GM21528 (cell line): ENCODE measurements around the gene CCL7.

Experiments
- ATAC-seq: cut with Tn5 transposase; IDR thresholded peaks from one replicate; pipeline ENCODE4 v1.9.1; 2021; ENCODE audit warnings: mild to moderate bottlenecking, moderate library complexity; ENCODE audit not compliant: unreplicated experiment, low FRiP score

The CCL7 gene

DNA sequence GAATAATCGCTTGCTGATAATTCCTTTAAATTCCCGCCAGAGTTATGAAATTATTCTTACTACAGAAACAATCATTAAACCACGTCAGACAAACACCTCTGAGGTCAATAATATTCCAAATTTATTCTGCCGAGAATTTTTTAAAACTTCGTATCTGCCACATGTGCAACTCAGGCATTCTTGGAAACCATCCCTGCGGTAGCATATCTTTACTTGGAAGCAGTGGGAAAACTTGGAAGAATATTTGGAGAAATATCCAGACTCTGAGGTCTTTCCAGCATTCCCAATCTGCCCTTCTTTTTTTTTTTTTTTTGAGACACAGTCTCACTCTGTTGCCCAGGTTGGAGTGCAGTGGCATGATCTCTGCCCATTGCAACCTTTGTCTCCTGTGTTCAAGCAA lies 13.6 kb downstream of the CCL7 start:
- ATAC-seq: no peak

DNA sequence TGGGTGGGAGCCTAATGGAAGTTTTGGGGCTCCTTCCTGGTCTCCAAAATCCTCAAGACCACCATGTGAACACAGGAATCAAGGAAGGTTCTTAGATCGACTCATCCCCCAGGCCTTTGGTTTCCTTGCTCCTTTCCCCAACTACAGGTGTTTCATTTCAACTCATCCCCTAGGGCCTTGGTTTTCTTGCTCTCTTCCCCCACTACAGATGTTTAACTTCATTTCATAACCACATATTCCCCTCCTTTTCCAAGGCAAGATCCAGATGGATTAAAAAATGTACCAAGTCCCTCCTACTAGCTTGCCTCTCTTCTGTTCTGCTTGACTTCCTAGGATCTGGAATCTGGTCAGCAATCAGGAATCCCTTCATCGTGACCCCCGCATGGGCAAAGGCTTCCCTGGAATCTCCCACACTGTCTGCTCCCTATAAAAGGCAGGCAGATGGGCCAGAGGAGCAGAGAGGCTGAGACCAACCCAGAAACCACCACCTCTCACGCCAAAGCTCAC lies 15.3 kb downstream of the CCL7 start, which contains the start of gene CCL11:
Gene CCL11, plus strand, starts transcription at position 457 of the 507 bp plus-strand sequence. CDS start 67 bp downstream, outside the sequence.
- ATAC-seq: no peak

DNA sequence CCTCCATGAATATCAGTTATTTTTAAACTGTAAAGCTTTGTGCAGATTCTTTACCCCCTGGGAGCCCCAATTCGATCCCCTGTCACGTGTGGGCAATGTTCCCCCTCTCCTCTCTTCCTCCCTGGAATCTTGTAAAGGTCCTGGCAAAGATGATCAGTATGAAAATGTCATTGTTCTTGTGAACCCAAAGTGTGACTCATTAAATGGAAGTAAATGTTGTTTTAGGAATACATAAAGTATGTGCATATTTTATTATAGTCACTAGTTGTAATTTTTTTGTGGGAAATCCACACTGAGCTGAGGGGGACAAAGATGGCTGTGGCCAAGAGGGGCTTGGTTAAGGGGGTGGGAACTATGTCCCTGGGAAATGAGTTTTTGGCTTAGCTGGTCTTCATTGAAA lies 17.9 kb downstream of the CCL7 start:
- no peak for ATAC-seq

DNA sequence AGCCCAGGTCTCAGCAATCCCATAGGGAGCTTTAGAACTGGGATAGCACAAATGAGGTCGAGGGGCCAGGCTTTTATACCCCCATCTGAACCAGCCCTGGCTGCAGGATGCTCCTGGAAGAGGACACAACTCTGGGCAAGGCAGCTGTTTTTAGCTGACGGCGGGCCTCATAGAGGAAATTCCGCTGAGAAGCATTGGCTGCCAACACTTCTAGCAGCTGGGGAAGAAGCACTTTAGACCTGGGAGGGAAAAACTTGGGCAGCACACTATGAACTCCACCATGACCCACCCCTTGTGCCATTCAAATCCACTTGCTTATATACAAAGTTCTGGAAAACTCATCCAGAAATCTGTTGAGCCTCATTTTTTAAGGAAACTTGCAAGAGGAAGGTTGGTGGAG lies 20.6 kb downstream of the CCL7 start:
- no peak for ATAC-seq

DNA sequence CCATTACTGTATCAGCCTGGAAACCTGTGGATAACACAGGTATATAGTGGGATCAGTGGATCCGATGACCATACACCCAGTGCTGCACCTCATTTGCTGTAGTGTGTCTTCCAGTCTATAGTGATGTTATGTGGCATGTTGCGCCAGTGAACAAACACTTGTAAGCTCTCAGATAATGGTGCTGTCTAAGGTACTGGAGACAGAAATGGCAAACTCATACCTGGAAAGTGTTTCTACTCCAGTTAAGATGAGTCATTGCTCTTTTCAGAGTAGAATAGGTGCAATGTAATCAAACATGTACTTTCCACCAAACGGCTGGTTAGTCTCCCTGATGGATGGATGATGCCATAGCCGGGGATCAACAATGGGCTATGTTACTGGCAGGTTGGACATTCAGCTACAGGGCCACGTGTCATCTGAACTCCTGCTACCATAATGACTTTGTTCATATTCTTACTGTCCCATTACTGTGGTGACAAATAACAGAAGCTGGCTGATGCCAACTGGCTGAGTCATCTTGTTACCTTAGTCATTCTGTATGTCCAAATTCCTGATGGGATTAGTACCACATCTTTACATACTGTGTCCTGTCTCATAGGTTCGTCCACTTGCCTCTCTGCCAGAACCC lies 21.8 kb downstream of the CCL7 start:
- no peak for ATAC-seq

DNA sequence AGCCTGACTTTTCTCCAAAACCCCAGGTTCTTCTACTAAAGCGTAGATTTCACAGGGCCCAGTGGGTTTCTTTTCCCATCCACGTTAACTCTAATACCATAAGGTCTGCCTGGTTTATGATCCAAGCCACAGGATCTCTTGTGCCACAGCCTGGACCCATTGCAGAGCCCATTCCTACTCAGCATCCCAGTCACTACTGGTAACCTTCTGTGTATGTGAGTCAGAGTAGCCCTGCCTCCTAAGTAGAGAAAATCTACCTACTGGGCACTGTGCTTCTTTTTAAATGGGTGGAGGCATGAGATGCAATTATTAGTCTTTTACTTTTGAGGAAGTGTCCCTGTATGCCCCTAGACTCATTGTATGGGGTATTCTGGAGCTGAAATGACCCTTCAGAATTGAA lies 29.0 kb downstream of the CCL7 start:
- ATAC-seq: no peak

DNA sequence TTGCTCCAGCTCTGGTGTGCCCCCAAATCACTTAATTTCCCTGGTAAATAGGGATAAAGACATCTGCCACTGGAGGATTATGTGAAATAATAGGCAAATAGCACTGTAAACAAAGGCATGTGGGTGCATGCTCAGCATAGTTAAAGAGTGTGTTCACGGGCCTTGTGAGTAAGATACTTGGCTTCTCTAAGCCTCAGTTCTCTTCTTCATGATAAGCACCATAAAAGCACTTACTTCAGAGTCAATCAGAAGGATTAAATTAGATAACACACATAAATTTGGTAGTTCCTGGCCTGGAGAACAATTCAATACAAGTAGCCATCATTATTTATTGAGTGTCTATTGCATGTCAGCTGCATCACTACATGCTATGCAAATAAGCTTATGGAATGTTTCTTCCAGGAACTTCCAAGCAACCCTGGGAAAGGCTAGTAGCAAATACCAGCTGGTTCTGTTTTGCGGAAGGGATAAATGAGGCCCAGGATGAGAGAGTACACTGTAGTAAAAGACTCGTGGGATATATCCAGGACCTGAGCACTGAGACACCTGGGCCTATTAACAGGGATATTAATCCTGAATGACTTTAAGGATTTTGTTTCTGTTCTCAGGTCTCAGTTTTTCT lies 30.0 kb downstream of the CCL7 start:
- ATAC-seq: no peak

DNA sequence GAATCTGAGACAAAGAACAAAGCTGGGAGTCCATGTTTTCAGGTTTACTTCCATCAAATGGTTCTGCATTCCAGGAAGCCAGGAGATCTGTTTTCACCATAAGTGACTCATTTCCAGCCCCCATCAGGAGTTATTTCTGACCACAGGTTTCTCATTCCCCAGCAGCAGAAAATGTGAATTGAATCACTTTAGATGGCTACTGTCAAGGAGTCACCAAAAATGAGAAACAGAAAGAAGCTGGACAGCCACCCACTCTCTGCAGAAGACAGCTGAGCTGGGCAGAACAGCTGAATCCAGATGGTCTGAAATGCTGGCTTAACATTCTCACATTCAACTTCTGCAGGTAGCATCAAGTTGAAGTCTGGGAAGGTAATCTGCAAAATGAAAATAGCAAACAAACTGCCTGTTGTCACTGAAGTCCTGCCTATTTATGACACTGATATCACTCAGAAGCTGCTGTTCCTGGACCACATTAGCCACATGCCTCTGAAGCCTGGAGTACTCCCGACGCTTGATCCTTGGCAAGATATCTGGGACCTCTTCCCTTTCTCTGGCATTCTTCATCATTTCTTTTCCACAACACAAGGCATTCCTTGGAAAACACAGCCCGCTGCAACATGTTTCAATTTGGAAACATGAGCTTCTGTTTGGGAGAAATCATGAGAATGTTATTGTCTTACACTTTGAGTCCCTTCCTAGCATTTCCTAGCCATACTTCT lies 30.8 kb downstream of the CCL7 start:
- ATAC-seq: no peak

DNA sequence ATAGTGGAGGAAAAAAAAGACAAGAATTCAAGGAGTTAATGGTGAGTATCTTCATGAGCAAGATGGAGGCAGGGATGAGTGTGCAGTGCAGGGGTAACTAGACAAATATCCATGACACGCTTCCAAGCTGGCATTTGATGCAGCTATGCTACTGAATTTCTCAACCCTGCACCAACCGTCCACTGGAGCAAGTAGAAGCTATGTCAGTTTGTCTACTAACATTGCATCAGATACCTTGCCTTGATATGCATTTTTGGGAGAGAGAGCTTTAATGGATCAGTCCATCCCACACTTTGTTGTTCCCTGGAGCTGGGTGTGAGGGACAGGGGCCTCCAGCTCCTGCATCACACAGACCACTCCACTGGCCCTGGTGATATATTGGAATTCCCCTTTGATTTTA lies 32.0 kb downstream of the CCL7 start:
- no peak for ATAC-seq

DNA sequence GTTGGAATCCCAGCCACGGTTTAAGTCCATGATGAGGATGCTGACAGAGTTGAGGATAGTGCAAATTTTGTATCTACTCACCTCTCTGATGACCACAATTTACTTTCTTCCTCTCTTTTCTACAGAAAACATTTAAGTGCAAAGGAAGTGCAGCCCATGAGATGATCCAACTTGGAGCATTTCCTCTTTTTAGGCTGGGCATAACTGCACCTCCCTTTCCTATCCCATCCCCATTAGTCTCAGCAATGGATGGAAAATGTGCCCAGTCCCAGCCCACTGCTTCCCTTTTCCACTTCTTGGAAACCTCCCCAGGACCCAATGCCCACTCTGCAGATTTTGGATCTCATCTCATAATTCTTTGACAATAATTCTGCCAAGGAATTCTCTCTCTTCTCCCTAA lies 32.6 kb downstream of the CCL7 start:
- no peak for ATAC-seq

DNA sequence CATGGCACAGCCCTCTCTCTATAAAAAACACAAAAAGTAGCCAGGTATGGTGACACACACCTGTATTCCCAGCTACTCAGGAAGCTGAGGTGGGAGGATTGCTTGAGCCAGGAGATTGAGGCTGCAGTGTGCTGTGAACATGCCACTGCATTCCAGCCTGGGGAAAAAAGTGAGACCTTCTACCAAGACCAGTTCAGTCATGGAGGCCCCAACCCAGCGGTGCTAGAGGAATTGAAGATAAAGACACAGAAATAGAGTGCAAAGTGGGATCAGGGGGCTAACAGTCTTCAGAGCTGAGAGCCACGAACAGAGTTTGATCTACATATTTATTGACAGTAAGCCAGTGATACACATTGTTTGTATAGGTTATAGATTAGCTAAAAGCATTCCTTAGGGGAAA lies 33.6 kb downstream of the CCL7 start:
- no peak for ATAC-seq

DNA sequence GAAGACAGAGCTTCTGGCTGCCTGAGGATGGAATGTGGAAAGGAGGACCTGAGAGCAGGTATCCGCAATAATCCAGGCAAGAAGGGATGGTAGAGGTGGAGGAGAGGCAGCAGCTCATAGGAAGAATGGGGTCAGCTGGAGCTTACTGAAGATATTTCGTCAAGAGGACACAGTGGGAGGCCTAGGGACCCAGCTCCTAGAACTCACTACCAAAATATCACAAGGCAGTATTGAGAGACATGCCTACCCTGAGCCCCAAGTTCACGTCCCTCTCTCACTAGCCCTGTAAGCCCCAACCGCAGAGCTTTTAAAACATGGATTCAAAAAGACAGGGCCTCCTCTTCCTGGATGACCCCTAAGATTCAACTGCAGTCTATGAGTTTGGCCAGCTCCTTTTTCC lies 35.0 kb downstream of the CCL7 start:
- ATAC-seq: no peak

DNA sequence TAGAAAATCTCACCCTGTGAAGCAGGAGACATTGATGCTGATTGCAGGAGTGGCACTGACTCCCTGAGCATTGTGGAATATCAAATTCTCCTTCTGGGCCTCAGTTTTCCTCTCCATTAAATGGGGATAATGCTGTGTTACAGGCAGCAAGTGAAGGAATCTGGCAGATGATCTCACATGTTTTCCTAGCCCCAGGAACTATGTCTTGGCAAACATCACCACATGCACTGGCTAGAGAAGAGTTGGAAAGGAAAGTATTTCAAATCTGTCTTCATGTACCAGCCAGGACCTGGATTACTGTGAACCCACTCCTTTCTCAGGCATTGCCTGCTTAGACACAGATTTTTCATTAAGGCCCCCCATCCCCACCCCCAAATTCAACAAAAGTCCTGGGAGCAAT lies 35.6 kb downstream of the CCL7 start:
- no peak for ATAC-seq

DNA sequence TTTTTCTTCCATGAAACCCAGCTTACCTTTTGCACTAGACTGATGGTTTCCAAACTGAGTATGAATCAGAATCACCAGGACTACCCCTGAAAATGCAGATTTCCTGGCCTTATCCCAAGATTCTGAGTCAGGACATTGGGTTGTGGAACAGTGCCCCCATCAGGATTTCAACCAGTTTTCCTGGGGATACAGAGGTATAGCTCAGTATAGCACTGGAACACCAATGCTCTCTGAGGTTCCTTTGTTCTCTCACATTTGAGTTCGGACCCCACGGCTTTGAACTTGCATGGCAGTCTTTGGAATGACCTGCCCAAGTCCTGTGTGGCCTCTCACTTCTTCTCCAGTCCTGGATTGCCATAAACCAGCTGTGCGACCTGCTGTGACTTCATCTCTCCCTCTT lies 36.4 kb downstream of the CCL7 start:
- no peak for ATAC-seq

DNA sequence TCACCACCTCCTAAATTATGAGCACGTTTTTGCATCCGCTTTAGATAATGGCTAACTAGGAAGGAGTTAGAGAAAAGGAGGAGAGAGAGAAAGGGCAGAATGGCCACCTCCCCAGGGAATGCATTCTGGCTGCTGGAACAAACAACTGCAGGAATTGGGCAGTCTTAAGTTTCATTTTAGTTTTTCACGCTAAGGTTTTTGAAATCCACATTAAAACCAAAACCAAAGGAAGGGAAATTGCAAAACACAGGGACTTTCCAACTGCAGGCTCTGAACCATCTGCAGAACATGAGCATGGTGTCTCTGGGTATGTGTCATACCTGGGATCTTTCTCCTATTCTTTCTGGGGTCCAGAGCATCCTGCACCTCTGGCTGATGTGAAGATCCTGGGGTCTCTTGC lies 37.1 kb downstream of the CCL7 start:
- no peak for ATAC-seq

DNA sequence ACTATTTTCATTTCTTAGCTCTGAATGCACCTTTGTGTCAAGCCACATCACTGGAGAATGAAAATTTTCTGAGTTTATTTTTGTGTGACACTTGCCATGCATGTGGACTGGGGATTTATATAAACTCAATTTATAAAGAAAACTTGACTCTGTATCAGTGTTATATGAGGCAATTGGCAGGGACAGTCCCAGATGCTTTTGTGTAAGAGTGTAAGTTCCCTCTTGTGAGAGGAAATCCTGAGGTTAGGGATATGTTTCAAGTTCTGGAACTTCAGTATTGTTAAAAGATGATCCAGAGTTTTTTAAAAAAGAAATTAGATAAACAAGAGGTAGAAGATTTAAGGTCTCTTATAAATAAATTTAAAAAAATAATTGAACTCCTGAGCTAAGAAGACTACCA lies 38.4 kb downstream of the CCL7 start:
- no peak for ATAC-seq

DNA sequence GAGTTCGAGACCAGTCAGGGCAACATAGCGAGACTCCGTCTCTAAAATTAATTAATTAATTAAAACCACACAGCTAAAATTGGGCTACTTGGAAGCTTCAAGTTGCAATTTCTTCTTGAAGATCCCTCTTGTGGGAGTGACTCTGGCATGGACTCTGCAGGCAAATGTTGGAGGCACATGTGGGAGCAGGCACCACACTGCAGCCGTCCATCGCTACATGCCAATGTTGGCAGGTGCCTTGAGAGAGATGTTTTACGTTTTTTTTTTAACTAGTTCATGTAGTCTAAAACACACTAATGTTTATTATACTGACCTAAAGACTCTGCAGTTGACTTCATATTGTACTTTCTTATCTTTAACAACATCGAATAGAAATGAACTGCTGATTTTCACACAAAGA lies 41.3 kb downstream of the CCL7 start:
- ATAC-seq: no peak

DNA sequence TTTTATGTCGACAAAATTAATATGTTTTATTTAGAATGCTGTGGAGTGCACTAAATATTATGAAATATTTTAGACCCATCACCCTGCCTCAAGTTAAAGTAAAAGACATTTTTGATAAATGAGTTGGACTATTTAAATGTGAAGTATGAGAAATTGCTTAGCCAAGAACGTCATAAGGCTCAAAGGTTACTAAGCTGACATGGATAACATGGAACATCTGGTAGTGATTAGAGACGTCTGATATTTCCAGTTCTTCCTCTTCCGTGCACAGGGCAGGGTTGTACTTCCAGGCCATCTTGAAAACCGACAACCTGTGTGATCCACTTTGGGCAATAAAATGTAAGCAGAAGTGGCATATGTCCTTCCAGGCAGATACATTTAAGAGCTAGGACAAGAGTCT lies 42.1 kb downstream of the CCL7 start:
- no peak for ATAC-seq

DNA sequence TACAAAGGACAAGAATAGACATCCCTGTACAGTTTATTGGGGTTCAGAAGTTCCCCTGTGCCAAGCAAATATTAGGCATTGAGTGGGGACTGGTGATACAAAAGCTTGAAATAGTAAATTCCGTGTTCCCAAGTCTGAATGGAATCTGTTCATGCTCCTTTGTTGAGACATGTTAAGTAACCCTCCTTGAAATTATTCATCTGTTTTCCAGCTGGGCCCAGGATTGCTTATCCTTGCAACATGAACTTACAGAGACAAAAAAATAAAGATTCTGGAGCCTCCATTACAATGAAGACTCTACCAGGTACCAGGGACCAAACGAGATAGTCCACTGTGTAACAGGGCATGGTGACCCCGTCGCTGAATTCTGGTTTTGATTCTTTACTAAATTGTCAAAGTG lies 43.1 kb downstream of the CCL7 start:
- ATAC-seq: no peak

DNA sequence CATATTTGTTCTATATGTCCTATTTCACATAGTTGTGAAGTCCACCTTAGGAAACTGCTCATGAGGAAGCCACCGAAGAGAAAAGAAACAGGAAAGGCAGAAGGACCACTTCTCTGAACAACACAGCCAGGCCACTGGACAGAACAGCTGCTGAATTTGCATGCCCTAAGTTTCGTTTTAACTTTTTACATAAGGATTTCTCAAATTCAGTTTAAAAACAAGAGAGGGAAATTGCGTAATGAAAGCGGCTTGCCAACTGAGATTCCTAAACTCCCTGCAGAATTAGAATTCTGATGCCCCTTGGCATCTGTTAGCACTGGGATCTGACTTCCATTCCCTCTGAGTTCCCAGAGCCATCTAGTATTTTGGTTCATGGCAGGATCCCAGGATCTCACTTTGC lies 44.3 kb downstream of the CCL7 start:
- no peak for ATAC-seq

DNA sequence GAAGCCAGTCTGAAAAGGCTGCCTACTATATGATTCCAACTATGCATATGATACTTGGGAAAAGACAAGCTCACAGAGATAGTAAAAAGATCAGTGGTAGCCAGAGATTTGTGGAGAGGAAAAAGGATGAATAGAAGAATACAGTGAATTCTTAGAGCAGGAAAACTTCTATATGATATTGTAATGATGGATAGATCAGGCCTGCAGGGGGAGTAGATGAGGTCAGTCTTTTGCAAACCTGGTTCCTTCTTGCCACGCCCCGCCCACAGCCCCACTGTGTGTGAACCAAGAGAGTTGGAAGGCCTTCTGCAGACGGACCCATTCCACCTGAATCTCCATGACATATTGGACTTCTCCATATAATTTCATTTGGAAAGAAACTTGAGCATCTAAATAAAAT lies 48.5 kb downstream of the CCL7 start:
- ATAC-seq: no peak

DNA sequence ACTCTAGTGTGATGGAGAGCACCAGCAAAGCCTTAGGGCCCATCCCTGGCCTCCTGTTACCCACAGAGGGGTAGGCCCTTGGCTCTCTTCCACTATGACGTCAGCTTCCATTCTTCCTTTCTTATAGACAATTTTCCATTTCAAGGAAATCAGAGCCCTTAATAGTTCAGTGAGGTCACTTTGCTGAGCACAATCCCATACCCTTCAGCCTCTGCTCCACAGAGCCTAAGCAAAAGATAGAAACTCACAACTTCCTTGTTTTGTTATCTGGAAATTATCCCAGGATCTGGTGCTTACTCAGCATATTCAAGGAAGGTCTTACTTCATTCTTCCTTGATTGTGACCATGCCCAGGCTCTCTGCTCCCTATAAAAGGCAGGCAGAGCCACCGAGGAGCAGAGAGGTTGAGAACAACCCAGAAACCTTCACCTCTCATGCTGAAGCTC lies 49.0 kb downstream of the CCL7 start, which contains the start of gene CCL8:
Gene CCL8, plus strand, starts transcription at position 397 of the 445 bp plus-strand sequence. CDS start 67 bp downstream, outside the sequence.
- no peak for ATAC-seq
